Measurements from ENCODE around the gene OSBP2.

GRCh38 chr22:30876221-30876751, 181.6 kb downstream of the OSBP2 start:
- TF ChIP-seq POLR2A (IDR thresholded peaks at IDR 0.05) (no peak), CTCF (IDR thresholded peaks at IDR 0.05) (no peak), POLR2AphosphoS5 (IDR thresholded peaks at IDR 0.05) (no peak), EP300 (IDR thresholded peaks at IDR 0.05) (no peak)
